Kidney (tissue), 14 donors: ENCODE measurements around the gene TMEM114. TPM values are rescaled to one million over a fixed set of nuclear protein-coding genes. Genes with fewer than 3 reads are reported as not detected.

Source experiments
- DNase-seq, 5 donors: peaks; one replicate each; pipeline ENCODE4 v3.0.0-alpha.2; 2013 to 2020
- FAIRE-seq: peaks from 2 replicates; lab custom pipeline; 2012; peaks lifted over from hg19 to GRCh38; lab: Jason Lieb, UNC
- H3K27ac ChIP-seq, 2 donors: one replicate each; pipeline ENCODE4 v1.7.0; 2013; ENCODE audit warnings: low read depth in 2 of 2, low read length in 2 of 2, inconsistent platforms in 1 of 2
- H3K27me3 ChIP-seq: one replicate; pipeline ENCODE4 v1.7.1; 2013; ENCODE audit warnings: low read length, inconsistent platforms; ENCODE audit not compliant: control insufficient read depth, insufficient read depth
- H3K36me3 ChIP-seq, 3 donors: one replicate each; pipeline versions ENCODE4 v1.7.0 to v1.7.1; 2013; ENCODE audit warnings: low read length in 3 of 3, control low read depth in 1 of 3, inconsistent platforms in 1 of 3; ENCODE audit not compliant: insufficient read depth in 3 of 3, control insufficient read depth in 2 of 3
- H3K4me1 ChIP-seq, 3 donors: one replicate each; pipeline versions ENCODE4 v1.7.0 to v1.7.1; 2013; ENCODE audit warnings: low read length in 3 of 3, inconsistent platforms in 1 of 3, low read depth in 1 of 3; ENCODE audit not compliant: control insufficient read depth in 2 of 3, insufficient read depth in 2 of 3
- H3K4me3 ChIP-seq, 3 donors: one replicate each; pipeline versions ENCODE4 v1.7.0 to v1.8.1; 2013; ENCODE audit warnings: low read length in 3 of 3, control low read depth in 1 of 3, inconsistent platforms in 1 of 3
- H3K9ac ChIP-seq, 3 donors: one replicate each; pipeline versions ENCODE4 v1.7.0 to v1.7.1; 2013; ENCODE audit warnings: low read length in 3 of 3, control low read depth in 1 of 3, inconsistent platforms in 1 of 3
- H3K9me3 ChIP-seq, 3 donors: one replicate each; pipeline versions ENCODE4 v1.7.0 to v1.7.1; 2013; ENCODE audit warnings: low read length in 3 of 3, control low read depth in 1 of 3, inconsistent platforms in 1 of 3; ENCODE audit not compliant: control insufficient read depth in 2 of 3, insufficient read depth in 1 of 3
- CTCF ChIP-seq: IDR thresholded peaks from 3 replicates; pipeline ENCODE4 v1.5.1; 2012; ENCODE audit warnings: mild to moderate bottlenecking, moderate library complexity, borderline replicate concordance; ENCODE audit not compliant: insufficient read depth; ENCODE audit errors: extremely low read depth
- intact Hi-C: fragments of 100-400 bp; cut with DNase I; formaldehyde crosslinking; loops from one replicate; pipeline ENCODE4 v1.11.1; 2022
- polyA plus RNA-seq: library from polyadenylated mRNA; stranded (reverse); fragments of 350-450 nt; fragmentation: Illumina TruSeq; extraction: RNeasy Lipid Tissue Mini Kit (QIAGEN cat#74804); gene quantifications from one replicate; pipeline ENCODE4 v1.2.3, GENCODE V29; 2014; ENCODE audit warnings: low read depth, low replicate concordance; ENCODE audit not compliant: insufficient read depth
- total RNA-seq: library from RNA; stranded (reverse); fragmentation: NEBNext Ultra II Directional; extraction: Animal tissue kit (Norgen Biotek cat#: 25700); gene quantifications from one replicate; pipeline ENCODE4 v1.2.1, GENCODE V29; 2021
- donor health status: control.
- donor health status: control.
- donor health status: control.
- donor health status: control.
- donor health status: control.
- donor health status: DM: yes; HTN: yes; CAD: no.
- donor health status: Normal renal cell carcinoma (clear cell type).

TMEM114 gene
- total and polyA plus RNA-seq, 2 donors from 2014 or later: not detected

- Histone ChIP-seq H3K9me3 (no peaks in the 10 kb centered on the region), H3K36me3 (no peaks in the 10 kb centered on the region), H3K9ac (no peak overlapping the region), H3K27ac (no peak overlapping the region), H3K4me1 (no peaks in the 10 kb centered on the region), H3K27me3 (no peaks in the 10 kb centered on the region), H3K4me3 (no peak overlapping the region)
- intact Hi-C loops: no loop called here
- DNase-seq (no peak), FAIRE-seq (no peak)
- no peak for TF ChIP-seq CTCF
Observed at GRCh38 chr16:8542393-8542792, 47.9 kb downstream of the TMEM114 start.

DNA sequence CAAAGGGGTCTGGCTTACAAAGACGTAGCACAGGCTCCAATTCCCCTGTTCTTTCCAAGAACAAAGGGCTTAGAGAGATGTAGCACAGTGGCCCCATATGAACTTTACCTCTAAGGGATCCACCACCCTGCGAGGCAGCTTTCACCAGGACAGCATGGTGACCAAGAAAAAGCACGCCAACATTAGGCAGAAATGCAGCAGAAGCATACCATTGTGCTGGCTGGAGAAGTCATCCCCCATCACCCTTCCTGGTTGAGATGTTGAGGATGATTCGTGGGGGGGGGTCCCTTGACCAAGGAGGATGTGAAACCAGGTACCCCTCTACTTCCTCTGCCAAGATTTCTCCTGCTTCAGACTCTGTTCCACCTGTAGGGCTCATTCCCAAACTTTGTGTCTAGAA, 48.4 kb downstream of the TMEM114 start:
- H3K9me3 ChIP-seq: no peaks in the 10 kb centered on the region
- no peaks in the 10 kb centered on the region for H3K36me3 ChIP-seq
- H3K27ac ChIP-seq: no peak overlapping the region
- DNase-seq (no peak), FAIRE-seq (no peak)
- intact Hi-C loops: no loop called here
- H3K4me1 ChIP-seq: no peaks in the 10 kb centered on the region
- H3K27me3 ChIP-seq: no peaks in the 10 kb centered on the region
- no peak for TF ChIP-seq CTCF
- H3K4me3 ChIP-seq: no peak overlapping the region
- no peak overlapping the region for H3K9ac ChIP-seq

DNA sequence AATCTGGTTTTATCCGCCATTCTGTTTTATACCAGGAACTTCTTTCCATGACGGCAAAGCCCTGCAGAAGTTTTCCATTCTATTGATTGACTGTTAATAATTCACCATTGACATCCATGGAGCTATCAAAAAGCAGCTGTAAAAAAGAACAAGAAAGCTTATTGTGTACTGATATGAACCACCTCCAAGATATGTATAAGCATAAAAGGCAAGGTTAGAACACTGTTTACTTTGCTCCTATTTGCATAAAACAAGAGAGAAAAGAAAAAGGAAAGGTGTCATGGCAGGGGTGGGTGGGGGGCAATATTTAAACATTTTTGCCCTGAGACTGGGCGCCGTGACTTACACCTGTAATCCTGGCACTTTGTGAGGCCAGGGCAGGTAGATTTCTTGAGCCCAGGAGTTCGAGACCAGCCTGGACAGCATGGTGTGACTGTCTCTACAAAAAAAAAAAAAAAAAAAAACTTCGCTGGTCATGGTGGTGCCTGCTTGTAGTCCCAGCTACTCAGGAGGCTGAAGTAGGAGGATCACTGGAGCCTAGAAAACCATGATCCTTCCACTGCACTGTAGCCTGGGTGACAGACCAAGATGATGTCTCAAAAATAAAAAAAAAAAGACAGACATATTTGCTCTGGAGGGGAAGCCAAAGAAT, 52.5 kb downstream of the TMEM114 start:
- FAIRE-seq: no peak
- TF ChIP-seq CTCF: no peak
- no peaks in the 10 kb centered on the region for H3K4me1 ChIP-seq
- no peaks in the 10 kb centered on the region for H3K27me3 ChIP-seq
- no peak overlapping the region for H3K4me3 ChIP-seq
- H3K27ac ChIP-seq: no peak overlapping the region
- H3K9ac ChIP-seq: no peak overlapping the region
- intact Hi-C loops: no loop called here
- DNase-seq: no peak
- H3K9me3 ChIP-seq: no peaks in the 10 kb centered on the region
- no peaks in the 10 kb centered on the region for H3K36me3 ChIP-seq

DNA sequence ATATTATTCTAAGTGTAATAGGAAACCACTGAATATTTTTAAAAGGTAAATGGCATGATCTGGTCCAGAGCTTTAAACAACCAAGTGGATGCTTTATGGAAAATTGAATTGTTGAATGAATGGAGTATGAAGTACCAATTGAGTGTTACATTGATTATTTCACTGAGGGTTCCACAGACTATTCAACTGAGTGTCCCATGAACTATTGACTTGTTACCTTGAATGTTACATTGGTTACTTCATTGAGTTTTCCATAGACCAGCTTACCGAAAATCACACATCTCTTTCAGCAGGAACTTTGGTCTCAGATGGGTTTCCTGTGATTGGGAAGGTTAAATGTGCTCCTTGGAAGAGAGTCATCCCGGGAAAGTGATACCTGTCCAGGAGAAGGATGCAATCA, 56.8 kb downstream of the TMEM114 start:
- no peaks in the 10 kb centered on the region for H3K27me3 ChIP-seq
- H3K4me1 ChIP-seq: no peaks in the 10 kb centered on the region
- no peak overlapping the region for H3K27ac ChIP-seq
- intact Hi-C loops: no loop called here
- no peak overlapping the region for H3K4me3 ChIP-seq
- no peak for FAIRE-seq
- DNase-seq: no peak
- H3K9ac ChIP-seq: no peak overlapping the region
- TF ChIP-seq CTCF: no peak
- no peaks in the 10 kb centered on the region for H3K36me3 ChIP-seq
- H3K9me3 ChIP-seq: no peaks in the 10 kb centered on the region
